Activated CD4-positive, CD25-positive, alpha-beta regulatory T cell treated with anti-CD3 and anti-CD28 coated beads, Interleukin-2, amount 50 U/mL, for 16 hours (primary cell): ENCODE measurements around the gene SLC6A18.

Source experiments
- DNase-seq: peaks from one replicate; pipeline ENCODE4 v3.0.0-alpha.2; 2020; ENCODE audit warnings: low read depth, low spot score

Gene SLC6A18

DNA sequence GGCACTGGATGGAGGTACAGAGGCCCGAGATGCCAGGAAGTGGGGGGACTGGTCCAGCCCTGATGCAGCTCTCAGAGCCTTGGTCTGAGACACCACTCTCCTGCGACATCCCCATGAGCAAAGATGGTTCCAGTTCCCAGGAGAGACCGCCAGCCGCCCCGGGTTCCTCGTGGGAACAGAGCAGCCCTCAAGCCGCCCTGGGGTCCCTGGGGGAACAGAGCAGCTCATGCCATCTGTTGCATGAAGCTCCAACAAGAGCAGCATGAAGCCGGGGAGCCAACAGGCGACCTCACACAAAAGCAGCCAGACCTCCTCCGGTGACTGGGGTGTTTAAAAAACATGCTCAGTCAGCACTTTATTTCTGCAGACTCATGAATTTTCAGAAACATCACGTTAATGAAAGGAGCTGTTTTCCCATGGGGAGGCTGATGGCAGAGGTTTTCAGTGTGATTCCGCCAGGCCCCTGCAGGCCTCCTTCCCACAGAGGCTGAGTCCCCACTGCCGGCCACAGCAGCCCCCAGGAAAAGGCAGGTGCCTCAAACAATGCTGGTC lies 6.2 kb downstream of the SLC6A18 start:
- no peak for DNase-seq

DNA sequence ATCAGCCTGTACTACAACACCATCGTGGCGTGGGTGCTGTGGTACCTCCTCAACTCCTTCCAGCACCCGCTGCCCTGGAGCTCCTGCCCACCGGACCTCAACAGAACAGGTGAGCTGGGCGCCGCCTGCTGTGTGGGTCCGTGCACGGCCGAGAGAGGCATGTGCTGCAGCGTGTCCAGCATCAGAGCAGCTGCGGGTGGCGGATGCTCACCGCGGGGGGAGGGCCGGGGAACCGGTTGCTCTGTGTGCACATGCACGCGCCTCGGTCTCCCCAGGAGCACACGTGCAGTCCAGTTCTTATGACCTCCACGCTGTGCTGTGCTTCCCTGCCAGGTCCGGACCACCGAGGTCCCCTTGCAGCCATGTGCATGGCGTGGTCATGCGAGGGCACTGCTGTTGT lies 7.6 kb downstream of the SLC6A18 start:
- DNase-seq = no peak

DNA sequence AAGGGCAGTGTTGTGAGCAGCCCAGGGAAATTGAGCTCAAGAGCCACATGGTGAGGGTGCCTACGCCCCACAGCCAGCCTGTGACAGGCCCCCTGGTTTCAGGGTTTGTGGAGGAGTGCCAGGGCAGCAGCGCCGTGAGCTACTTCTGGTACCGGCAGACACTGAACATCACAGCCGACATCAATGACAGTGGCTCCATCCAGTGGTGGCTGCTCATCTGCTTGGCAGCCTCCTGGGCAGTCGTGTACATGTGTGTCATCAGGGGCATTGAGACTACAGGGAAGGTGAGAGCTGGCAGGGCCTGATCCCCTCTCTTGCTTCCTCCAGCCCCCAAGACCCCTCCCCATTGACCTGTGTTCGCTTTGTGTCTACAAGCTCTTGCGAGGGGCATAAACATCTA lies 10.2 kb downstream of the SLC6A18 start:
- DNase-seq = no peak

DNA sequence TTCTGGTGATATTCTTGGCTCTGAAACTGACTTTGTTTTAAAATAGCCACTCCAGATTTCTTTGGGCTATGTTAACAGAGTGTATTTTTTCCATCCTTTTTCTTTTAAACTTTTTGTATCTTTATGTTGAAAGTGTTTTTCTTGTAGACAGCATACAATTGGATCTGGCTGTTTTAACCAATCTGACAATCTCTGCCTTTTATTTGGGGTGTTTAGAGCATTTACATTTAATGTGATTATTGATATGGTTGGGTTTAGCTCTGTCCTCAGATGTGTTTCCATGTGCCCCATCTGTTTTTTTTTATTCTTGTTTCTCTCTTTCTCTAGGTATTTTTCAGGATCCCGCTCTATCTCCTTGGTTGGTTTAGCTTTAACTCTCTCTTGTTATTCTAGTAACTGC lies 10.7 kb downstream of the SLC6A18 start:
- DNase-seq = no peak

DNA sequence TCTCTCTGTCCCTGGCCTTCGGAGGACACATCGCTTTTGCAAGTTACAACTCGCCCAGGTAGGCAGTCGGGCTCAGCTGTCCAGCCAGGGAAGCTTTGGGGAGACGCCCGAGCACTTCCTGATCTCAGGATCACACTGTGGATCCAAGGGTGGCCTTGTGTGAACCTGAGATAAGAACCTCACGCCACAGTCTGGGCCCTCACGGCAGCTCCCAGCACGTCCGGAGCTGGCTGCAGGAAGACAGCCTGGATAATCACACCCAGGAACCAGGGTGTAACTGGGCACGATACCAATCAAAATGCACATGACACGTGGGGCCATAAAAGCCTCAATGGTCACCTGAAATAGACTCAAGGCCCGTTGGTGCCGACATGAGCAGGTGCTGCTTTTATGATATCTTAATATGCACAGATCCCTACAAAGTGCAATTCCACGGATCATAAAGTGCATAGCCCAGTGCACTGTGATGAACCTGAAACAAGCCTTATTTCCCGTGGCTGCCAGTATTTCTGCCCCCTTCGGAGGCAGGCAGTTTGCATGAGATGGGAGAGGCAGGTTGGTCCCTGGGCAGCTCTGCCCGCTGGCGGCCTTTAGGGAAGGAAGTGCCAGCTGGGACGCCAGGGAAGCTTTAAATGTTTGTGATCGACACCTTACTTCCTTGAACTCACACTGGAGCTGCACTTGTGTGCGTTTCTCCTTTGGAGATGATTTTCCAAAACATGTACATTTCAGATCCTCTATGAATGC lies 14.5 kb downstream of the SLC6A18 start:
- no peak for DNase-seq

DNA sequence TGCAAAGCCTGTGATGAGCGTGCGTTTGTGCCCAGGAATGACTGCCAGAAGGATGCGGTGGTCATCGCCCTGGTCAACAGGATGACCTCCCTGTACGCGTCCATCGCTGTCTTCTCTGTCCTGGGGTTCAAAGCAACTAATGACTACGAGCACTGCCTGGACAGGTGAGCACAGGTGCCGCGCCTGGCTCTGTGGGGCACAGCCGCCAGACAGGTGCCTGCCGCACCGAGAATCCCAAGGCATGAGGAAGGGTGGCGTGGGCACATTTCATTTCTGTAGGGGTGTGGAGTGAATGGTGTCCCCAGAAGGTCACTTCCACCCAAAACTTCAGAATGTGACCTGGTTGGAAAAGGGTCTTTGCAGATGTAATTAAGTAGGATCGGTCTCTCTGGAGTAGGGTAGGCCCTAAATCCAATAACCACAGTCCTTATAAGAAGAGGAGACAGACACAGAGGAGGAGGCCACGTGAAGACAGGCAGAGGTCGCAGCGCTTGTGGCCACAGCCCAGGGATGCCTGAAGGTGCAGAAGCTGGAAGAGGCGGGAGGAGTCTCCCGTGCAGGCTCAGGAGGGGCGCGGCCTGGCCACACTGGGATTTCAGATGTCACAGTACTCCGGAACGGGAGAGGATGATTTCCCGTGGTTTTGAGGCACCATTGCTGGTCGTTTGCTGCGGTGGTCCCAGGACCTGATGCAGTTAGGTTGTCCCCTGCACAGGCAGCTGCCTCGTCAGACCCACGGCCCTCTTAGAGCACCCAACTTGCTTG lies 15.5 kb downstream of the SLC6A18 start:
- no peak for DNase-seq

DNA sequence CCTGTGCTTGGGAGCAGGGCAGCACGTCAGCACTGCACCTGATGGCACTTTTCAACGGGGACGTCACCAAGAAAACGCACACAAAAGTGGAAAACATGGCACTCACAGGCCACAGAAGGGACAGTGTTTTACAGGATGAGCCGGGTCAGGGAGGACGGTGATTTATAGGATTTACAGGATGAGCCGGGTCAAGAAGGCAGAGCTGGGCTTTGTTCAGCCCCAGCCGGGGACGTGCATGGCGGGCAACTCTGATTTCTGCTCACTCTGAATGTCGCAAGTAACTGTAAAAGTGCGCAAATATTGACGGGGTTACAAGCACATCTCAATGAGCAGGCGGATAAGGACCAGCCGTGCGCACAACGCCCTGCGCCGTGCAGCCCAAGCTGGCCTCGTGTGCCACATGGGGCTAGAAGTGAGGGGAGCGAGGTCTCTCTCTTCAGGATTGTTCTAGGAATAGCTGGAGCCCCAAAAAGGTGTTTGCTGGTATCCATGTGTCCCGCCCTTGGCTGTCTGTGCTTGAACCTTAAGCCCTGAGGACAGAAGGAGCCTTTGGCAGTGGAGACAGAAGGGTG lies 16.4 kb downstream of the SLC6A18 start:
- DNase-seq = no peak

DNA sequence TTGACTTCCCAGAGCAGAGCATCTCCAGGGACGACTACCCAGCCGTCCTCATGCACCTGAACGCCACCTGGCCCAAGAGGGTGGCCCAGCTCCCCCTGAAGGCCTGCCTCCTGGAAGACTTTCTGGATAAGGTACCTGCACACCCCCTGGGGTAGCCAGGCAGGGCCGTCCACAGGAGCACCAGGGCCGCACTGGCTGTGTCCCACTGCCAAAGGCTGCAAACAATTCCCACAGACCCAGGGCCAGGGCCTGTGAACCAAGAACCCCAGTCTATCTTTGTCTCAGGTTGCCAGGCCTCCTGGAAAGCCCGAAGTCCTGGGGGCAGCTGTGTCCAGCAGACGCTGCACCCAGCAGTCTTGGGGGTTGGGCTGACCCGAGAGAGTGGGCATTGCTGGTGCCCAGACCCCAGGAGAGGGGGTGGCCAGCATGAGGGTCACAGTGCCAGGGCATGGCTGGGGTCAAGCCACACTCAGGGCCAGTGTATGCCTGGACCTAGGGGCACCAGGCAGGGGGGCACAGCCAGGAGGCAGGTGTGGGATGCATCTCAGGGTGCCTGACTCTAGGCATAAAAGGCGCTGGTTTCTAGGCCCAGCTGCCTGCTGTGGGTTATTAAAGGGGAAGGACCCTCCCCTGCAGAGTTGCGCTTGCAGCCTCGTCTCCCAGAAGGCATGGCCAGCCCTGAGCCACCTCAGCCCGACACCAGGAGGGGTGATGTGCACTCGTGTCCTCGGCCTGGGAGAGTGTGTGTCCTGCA lies 17.7 kb downstream of the SLC6A18 start:
- DNase-seq = no peak

DNA sequence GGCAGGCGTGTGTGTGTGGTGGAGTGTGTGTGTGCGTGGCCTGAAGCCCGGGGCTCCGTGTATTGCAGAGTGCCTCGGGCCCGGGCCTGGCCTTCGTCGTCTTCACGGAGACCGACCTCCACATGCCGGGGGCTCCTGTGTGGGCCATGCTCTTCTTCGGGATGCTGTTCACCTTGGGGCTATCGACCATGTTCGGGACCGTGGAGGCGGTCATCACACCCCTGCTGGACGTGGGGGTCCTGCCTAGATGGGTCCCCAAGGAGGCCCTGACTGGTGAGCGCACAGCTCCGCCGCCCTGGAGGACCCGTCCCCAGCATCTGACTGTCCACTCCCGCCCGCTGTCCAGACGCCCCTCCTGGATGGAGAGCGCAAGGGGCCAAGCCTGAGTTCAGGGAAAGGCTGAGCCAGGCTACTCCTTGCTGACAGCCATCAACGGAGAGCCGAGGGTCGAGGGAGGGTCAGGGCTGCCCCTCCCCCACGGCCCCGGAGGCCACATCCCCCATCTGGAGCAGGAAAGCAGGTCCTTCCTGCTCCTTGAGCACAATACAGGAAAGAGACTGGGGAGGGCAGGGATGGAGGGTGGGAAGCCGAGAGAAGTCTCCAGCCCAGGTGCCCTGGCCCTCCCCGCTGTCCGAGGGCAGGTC lies 18.4 kb downstream of the SLC6A18 start:
- no peak for DNase-seq

DNA sequence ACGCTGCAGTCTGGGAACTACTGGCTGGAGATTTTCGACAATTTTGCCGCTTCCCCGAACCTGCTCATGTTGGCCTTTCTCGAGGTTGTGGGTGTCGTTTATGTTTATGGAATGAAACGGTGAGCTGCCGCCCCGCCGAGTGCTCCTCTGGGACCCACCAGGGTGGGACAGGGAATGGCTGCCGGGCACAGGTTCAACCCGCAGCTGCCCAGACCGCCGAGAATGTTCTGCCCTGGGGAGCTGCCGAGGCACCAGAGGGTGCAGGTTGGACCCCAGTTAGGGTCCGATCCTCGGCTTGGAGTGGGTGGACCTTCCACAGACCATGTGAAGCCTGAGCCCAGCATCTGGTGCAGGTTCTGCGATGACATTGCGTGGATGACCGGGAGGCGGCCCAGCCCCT lies 19.1 kb downstream of the SLC6A18 start:
- DNase-seq = no peak

DNA sequence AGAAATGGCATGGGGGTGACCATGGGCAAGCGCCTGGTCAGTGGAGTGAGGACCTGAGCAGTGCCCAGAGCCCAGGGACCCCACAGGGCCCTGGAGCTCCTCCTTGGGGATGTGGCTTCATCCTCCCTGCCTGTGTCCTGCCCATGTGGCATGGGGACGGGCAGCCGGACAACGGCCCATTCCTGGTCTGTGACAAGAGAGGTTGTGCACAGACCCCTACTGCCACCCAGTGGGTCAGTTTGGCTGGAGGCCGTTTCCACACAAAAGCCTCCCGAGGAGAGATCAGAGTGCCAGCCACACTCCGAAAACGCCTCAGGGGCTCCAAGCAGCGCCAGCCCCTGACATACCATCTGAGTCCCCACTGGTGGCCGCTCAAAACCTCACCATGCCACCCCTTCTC lies 19.8 kb downstream of the SLC6A18 start:
- no peak for DNase-seq

DNA sequence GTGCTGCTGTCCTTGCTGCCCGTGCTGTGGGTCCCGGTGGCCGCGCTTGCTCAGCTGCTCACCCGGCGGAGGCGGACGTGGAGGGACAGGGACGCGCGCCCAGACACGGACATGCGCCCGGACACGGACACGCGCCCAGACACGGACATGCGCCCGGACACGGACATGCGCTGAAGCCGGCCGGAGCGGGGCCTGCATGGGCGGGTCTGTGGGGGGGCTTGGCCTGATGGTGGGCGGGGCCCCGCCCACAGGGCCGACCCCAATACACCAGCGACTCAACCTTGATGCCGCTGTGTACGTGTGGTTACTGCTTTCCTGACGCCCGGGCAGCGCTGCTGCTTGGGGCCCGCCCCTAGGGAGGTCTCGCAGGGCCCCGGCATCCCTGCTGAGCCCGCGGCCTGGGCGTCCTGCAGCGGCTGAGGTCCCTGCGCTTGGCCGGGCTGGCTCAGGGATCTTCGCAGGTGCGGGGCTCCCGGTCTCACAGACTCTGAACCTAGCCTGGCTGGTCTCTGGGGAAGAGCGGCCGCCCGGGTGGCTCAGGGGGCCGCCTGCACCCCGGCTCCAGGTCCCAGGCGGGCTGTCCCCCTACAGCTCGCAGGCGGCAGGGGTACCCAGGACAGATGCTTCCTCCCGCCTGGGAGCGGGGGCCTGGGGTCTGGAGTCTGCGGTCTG lies 20.9 kb downstream of the SLC6A18 start:
- no peak for DNase-seq

DNA sequence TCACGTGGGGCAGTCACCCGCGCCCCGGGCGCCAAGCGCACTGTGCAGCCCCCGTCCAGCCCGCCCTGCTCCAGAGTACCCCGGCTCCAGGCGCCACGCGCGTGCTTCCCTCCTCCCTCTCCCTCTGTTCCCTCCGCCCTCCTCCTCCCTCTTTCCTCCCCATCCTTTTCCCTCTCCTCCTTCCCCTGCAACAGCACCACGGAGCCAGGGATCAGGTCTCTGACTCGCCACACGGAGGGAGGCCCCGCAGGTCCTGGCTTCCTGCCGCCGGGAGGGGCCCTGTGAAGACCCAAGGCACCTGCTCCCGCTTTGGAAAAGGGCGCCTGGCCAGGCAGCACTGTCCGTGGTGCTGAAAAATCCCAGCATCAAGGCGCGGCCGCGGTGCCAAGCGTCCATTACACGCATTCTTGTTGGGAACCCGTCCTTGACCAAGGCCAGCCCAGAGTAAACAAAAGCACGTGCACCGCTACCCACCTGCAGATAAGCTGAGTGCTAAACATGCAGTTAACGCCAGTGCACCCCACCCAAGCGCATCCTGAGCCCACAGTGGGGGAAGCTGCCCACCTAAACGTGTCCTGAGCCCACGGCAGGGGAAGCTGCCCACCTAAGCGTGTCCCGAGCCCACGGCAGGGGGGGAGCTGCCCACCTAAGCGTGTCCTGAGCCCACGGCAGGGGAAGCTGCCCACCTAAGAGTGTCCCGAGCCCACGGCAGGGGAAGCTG lies 21.7 kb downstream of the SLC6A18 start:
- DNase-seq = no peak

DNA sequence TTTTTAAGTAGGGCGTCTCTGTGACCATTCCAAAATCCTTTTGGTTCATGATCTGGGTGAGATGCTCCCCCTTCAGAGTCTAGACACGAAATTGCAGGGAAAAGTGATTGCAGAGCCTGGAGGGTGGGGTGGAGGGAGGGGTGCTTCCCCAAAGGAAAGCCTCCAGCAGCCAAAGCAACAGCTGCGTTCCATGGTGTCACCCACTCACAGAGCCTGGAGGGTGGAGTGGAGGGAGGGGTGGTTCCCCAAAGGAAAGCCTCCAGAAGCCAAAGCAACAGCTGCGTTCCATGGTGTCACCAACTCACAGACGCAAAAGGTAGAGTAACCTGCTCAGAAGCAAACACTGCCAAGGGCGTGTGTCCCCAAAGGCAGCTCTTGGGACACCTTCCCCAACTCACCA lies 22.6 kb downstream of the SLC6A18 start:
- no peak for DNase-seq

DNA sequence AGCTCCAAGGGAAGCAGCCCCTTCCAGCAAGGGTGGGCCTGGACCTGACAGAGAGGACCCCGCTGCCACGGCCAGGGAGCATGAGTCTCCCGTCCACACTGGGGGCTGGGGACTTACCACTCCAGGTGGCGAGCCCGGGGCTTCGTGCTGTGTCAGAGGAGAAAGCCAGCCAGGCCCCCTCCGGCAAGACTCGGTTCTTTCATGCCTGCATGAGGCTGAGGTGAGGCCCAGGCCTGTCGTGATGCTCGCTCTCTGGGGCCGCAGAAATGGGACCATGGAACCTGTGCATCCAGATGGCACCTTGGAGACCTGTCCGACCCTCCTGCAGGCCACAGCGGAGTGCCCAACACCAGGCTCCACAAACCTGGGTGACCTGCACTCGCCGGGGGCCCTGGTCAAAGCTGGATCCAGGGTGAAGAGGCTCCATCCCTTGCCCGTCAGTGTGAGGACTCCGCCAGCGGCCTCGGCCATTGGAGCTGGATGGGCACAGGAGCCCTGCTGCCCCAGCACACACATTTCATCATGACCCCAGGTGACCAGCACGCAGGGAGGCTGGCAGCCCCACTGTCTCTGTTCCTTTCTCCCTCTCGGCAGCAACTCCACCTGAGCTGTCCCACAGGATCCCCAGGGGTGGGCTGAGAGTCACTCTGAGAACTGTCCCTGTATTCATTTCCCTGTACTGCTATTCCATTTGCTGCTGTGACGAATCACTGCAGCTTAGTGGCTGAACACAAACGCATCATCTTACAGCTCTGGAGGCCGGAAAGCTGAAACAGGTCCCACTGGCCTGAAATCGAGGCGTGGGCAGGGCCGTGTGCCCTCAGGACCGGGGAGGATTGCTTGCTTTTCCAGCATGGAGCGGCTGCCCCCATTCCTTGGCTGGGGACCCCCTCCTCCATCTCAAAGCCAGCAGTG lies 24.4 kb downstream of the SLC6A18 start:
- DNase-seq = no peak

DNA sequence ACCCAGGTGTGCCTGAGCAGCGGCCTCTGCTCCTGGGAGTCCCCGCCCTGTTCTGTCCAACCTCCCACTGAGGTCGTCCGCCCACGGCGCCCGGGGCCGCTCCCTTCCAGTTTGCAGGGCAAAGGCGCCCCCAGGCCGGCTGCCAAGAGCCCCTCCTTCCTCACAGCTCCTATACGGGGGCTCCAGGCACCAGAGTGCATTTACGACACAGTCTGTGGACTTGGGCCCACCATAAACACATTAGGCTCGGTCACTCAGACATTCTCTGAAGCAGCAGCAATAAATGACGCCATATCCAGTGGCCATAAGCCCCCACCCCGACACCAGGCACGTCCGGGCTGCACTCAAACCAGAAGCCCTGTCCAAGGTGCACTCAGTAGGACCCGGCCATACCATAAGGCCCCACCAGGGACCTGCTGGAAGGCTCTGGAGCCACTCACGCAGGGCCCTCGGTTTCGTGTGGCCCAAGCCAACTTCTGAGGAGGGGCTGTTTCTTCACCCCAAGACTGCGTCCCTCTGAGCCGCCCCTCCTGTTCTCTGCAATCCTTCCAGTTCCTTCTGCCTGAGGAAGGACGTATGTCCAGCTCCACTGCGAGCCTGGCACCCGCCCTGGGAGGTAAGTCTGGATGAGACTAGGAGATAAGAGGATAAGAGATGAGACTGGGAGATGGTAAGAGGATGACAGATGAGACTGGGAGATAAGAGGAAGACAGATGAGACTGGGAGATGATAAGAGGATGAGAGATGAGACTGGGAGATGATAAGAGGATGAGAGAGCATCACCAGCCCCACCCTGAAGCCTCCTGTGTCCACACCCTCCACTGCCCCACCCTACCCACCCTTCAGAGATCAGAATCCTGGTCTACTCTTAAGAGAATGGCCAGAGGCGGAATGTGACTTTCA lies 26.7 kb downstream of the SLC6A18 start:
- DNase-seq = no peak

DNA sequence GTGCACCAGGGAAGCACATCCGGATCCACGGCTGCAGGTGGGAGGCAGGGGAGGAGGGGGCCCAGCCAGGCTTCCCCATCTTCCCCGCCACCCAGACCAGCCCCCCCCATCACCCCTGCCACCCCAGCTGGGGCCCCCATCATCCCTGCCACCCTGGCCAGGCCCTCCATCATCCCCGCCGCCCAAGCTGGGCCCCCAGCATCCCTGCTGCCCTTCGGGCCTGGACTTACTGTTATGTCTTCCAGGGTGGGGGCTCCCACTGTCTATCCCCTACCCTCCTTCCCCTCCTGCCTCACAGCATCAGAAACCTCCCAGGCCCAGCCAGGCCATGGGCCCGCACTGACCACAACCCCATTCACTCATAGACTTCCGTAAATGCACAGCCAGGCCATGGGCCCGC lies 27.5 kb downstream of the SLC6A18 start:
- DNase-seq = no peak

DNA sequence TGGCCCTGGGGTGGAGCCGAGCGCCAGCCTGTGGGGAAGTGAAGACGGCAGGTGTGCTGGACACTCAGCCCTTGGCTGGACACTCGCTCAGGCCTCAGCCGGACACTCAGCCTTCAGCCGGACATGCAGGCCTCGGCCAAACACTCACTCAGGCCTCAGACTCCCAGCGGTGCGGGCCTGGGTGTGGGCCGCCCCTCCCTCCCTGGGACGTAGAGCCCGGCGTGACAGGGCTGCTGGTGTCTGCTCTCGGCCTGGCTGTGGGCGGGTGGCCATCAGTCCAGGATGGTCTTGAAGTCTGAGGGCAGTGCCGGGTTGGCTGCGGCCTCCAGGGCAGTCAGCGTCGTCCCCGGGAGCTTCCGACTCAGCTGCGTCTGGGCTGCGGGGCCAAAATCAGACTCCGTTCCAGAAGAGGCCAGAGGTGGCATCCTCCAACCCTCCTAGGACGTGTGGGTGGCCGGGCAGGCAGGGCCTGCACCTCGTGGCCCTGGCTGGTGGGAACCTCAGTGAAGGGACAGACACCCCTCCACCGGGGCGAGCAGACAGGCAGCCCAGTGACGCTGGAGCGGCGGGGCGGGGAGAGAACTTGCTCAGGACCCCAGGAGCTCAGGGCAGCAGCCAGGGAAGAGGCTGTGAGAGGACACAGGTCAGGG lies 28.4 kb downstream of the SLC6A18 start:
- DNase-seq = no peak
